Transverse colon (tissue), 4 donors: Measurements from ENCODE around the gene FUS.

Experiments used
- CTCF ChIP-seq, 5 experiments: fragments of 200-600 bp in 3 of 5; fragments of 450-650 bp in 2 of 5; sonication (generic) in 3 of 5; IDR thresholded peaks; 1 replicate in 2 of 5; 2 replicates in 3 of 5; pipeline ENCODE4 v1.5.1; 2016 to 2017; ENCODE audit warnings: antibody characterized with exemption in 5 of 5, inconsistent platforms in 3 of 5, mild to moderate bottlenecking in 2 of 5, moderate library complexity in 1 of 5
- POLR2A ChIP-seq: fragments of 450-650 bp; IDR thresholded peaks from one replicate; pipeline ENCODE4 v1.6.1; 2016; ENCODE audit warnings: antibody characterized with exemption, mild to moderate bottlenecking, moderate library complexity
- POLR2AphosphoS5 ChIP-seq, 3 donors: sonication (generic); formaldehyde crosslinking; IDR thresholded peaks; one replicate each; pipeline ENCODE4 v1.6.1; 2016; ENCODE audit warnings: antibody characterized with exemption in 3 of 3

- no peak for TF ChIP-seq CTCF (IDR thresholded peaks at IDR 0.05)
- no peak for TF ChIP-seq POLR2AphosphoS5 (IDR thresholded peaks at IDR 0.05)
- TF ChIP-seq POLR2A, result no peak
Measured at GRCh38 chr16:31177136-31177535, 2.8 kb upstream of the FUS start.
